ENCODE results near the gene CPLANE2.
A peak's percentile ranks its signal among the peaks of the same experiment; 100 is the strongest.

Gene CPLANE2

GRCh38 chr1:16248603-16249516 lies 11.9 kb upstream of the CPLANE2 start (continued):
- peak; percentile 72 for TF ChIP-seq SP7 (tag by site-specific recombination; IDR thresholded peaks at IDR 0.05)
- TF ChIP-seq ZNF501 (tag by site-specific recombination; IDR thresholded peaks at IDR 0.05) = 0 out of 2 replicates have a peak, but pooled peaks have one; percentile 20
- no peak for TF ChIP-seq ZNF132 (tag by site-specific recombination; IDR thresholded peaks at IDR 0.05; ENCODE audit: borderline replicate concordance)
- peak; percentile 69; the same call in 1 of the 2 replicates for TF ChIP-seq ZNF24 (tag by site-specific recombination; IDR thresholded peaks at IDR 0.05)
- peak; percentile 39; the same call in 1 of the 2 replicates for TF ChIP-seq MZF1 (tag by site-specific recombination; IDR thresholded peaks at IDR 0.05; ENCODE audit: borderline replicate concordance)
- TF ChIP-seq IKZF3 (tag by site-specific recombination; IDR thresholded peaks at IDR 0.05) = peak; percentile 94
- no peak for TF ChIP-seq ZNF624 (tag by site-specific recombination; IDR thresholded peaks at IDR 0.05)
- no peak for TF ChIP-seq ZNF394 (tag by site-specific recombination; IDR thresholded peaks at IDR 0.05; ENCODE audit: borderline replicate concordance)
- no peak for TF ChIP-seq ZNF274 (IDR thresholded peaks at IDR 0.05; ENCODE audit: low read length)
- no peak for TF ChIP-seq ZNF274 (tag by site-specific recombination; IDR thresholded peaks at IDR 0.05; ENCODE audit: borderline replicate concordance)
- TF ChIP-seq ZNF324 (tag by site-specific recombination; IDR thresholded peaks at IDR 0.05) = peak; percentile 21; the same call in 1 of the 2 replicates
- no peak for TF ChIP-seq ZNF704 (tag by site-specific recombination; IDR thresholded peaks at IDR 0.05)
- TF ChIP-seq ZBTB48 (tag by site-specific recombination; IDR thresholded peaks at IDR 0.05) = no peak; the same call in 1 of the 2 replicates
- TF ChIP-seq ZNF2 (tag by site-specific recombination; IDR thresholded peaks at IDR 0.05) = no peak
- TF ChIP-seq SP2 (tag by site-specific recombination; IDR thresholded peaks at IDR 0.05) = no peak
- no peak for TF ChIP-seq ZNF202 (tag by site-specific recombination; IDR thresholded peaks at IDR 0.05; ENCODE audit: borderline replicate concordance)
- no peak for TF ChIP-seq ZFP3 (tag by site-specific recombination; IDR thresholded peaks at IDR 0.05; ENCODE audit: low read depth)
- no peak for TF ChIP-seq ZNF654 (tag by site-specific recombination; IDR thresholded peaks at IDR 0.05; ENCODE audit: low read depth)
- TF ChIP-seq ZNF221 (tag by site-specific recombination; IDR thresholded peaks at IDR 0.05; ENCODE audit: borderline replicate concordance) = no peak
- no peak for TF ChIP-seq GLI2 (tag by site-specific recombination; IDR thresholded peaks at IDR 0.05; ENCODE audit: borderline replicate concordance, low read depth)
- TF ChIP-seq ZNF449 (tag by site-specific recombination; IDR thresholded peaks at IDR 0.05) = no peak
- no peak for TF ChIP-seq ZBTB49 (tag by site-specific recombination; IDR thresholded peaks at IDR 0.05; ENCODE audit: low read depth)
- TF ChIP-seq ZNF629 (tag by site-specific recombination; IDR thresholded peaks at IDR 0.05) = peak; percentile 90
- no peak for TF ChIP-seq ZNF747 (tag by site-specific recombination; IDR thresholded peaks at IDR 0.05)
- TF ChIP-seq GLIS1 (tag by site-specific recombination; IDR thresholded peaks at IDR 0.05) = peak; percentile 39; the same call in 1 of the 2 replicates
- TF ChIP-seq ZNF830 (tag by site-specific recombination; IDR thresholded peaks at IDR 0.05; ENCODE audit: low read depth) = no peak
- no peak for TF ChIP-seq ZNF530 (tag by site-specific recombination; IDR thresholded peaks at IDR 0.05; ENCODE audit: low read depth)
- peak; percentile 97 for TF ChIP-seq ZNF184 (tag by site-specific recombination; IDR thresholded peaks at IDR 0.05)
- TF ChIP-seq ZNF660 (tag by site-specific recombination; IDR thresholded peaks at IDR 0.05) = peak; percentile 81; the same call in 1 of the 2 replicates
- no peak for TF ChIP-seq ZNF26 (tag by site-specific recombination; IDR thresholded peaks at IDR 0.05)
- peak; percentile 91 for TF ChIP-seq ZNF561 (tag by site-specific recombination; IDR thresholded peaks at IDR 0.05; ENCODE audit: borderline replicate concordance)
- no peak for TF ChIP-seq ZNF37A (tag by site-specific recombination; IDR thresholded peaks at IDR 0.05)
- peak; percentile 58 for TF ChIP-seq KLF17 (tag by site-specific recombination; IDR thresholded peaks at IDR 0.05)
